Activated T-helper 9 cell treated with anti-CD3 and anti-CD28 coated beads, Interleukin-2, amount 50 U/mL, for 16 hours (primary cell): ENCODE data around the gene AFDN.
"Not testable (repeated sequence)": the region's sequence is repeated elsewhere in the genome, so short reads cannot be mapped to it uniquely, and the experiment has no call there.

Experiments
- DNase-seq: peaks from one replicate; pipeline ENCODE4 v3.0.0-alpha.2; 2020; ENCODE audit warnings: low read depth

AFDN gene

GRCh38 chr6:167953551-167953950 is 126.8 kb downstream of the AFDN start:
- no peak for DNase-seq

- DNase-seq, result no peak
These were observed 127.4 kb downstream of the AFDN start for GRCh38 chr6:167954151-167954550.

GRCh38 chr6:167956491-167956890 is 129.8 kb downstream of the AFDN start:
- DNase-seq, result no peak

GRCh38 chr6:167956983-167957492 is 130.3 kb downstream of the AFDN start:
- no peak for DNase-seq

- no peak for DNase-seq
These were observed 130.9 kb downstream of the AFDN start for GRCh38 chr6:167957626-167958025.

- no peak for DNase-seq
These were observed 133.9 kb downstream of the AFDN start for GRCh38 chr6:167960579-167960978.

GRCh38 chr6:167962711-167963110 is 136.0 kb downstream of the AFDN start:
- no peak for DNase-seq

GRCh38 chr6:167963589-167964057 is 136.9 kb downstream of the AFDN start:
- no peak for DNase-seq

- DNase-seq, result no peak
These were observed 139.2 kb downstream of the AFDN start for GRCh38 chr6:167965592-167966539.

- no peak for DNase-seq
These were observed 139.8 kb downstream of the AFDN start for GRCh38 chr6:167966540-167966905.

- DNase-seq, result no peak
These were observed 141.4 kb downstream of the AFDN start for GRCh38 chr6:167968091-167968490.

GRCh38 chr6:167970230-167970629 is 143.5 kb downstream of the AFDN start:
- DNase-seq, result no peak

- DNase-seq, result no peak
These were observed 145.5 kb downstream of the AFDN start for GRCh38 chr6:167972193-167972592.

GRCh38 chr6:167973148-167973885 is 146.6 kb downstream of the AFDN start:
- DNase-seq, result no peak

- DNase-seq, result no peak
These were observed 148.1 kb downstream of the AFDN start for GRCh38 chr6:167974640-167975344.

GRCh38 chr6:167975458-167975857 is 148.7 kb downstream of the AFDN start:
- no peak for DNase-seq

- DNase-seq, result not testable (repeated sequence)
These were observed 149.5 kb downstream of the AFDN start for GRCh38 chr6:167976116-167976657.

GRCh38 chr6:167976708-167977107 is 150.0 kb downstream of the AFDN start:
- no peak for DNase-seq

GRCh38 chr6:167977717-167978467 is 151.2 kb downstream of the AFDN start:
- no peak for DNase-seq

GRCh38 chr6:167978607-167979006 is 151.9 kb downstream of the AFDN start:
- no peak for DNase-seq
